ENCODE results near the gene TMEM30B.
"Not testable (repeated sequence)": the region's sequence is repeated elsewhere in the genome, so short reads cannot be mapped to it uniquely, and the experiment has no call there.

TMEM30B gene, protein sequence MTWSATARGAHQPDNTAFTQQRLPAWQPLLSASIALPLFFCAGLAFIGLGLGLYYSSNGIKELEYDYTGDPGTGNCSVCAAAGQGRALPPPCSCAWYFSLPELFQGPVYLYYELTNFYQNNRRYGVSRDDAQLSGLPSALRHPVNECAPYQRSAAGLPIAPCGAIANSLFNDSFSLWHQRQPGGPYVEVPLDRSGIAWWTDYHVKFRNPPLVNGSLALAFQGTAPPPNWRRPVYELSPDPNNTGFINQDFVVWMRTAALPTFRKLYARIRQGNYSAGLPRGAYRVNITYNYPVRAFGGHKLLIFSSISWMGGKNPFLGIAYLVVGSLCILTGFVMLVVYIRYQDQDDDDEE

DNA sequence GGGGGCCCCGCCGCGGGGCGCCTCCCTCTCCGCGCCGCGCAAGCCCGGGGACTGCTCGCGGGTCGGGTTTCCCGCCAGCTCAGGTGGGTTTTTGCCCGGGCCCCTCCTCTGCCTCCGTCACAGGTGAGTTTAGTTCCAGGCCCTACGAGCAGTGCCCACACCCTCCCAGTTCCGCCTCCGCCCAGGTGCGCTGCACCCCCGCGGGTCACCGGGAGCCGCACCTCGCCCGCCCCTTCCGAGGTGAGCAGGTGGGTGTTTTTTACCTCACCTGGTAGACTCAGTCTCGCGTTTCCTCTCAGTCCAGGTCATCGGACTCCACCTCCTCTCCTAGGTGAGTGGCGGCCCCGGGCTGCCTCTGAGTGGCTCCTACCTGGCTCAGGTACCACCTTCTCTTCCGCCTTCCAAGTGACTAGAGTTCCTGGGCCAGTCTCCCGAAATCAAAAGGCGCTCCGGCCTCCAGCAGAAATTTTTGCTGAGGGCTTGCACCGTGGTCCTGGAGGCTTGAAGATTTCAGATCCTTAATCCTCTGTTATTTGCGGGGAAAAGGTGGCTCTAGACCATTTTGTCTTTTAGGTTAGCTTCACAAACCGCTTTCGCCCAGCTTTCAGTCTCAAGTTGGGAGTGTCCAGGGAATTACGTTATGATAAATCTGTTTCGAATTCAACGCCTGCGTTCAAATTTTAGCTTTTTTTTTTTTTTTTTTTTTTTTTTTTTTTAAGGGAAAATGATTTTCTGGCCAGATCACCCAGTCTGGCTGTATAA lies at the start of gene TMEM30B:
Gene TMEM30B, minus strand, starts transcription at position 153 of the 762 bp plus-strand sequence. CDS start 191 bp downstream, outside the sequence.
- peak; percentile 75 for DNase-seq

GRCh38 chr14:61330511-61330910 lies 49.4 kb upstream of the TMEM30B start:
- no peak for DNase-seq

- no peak for DNase-seq
Observed at GRCh38 chr14:61329478-61330051, 48.4 kb upstream of the TMEM30B start.

- DNase-seq = no peak
Observed at GRCh38 chr14:61328626-61329262, 47.6 kb upstream of the TMEM30B start.

DNA sequence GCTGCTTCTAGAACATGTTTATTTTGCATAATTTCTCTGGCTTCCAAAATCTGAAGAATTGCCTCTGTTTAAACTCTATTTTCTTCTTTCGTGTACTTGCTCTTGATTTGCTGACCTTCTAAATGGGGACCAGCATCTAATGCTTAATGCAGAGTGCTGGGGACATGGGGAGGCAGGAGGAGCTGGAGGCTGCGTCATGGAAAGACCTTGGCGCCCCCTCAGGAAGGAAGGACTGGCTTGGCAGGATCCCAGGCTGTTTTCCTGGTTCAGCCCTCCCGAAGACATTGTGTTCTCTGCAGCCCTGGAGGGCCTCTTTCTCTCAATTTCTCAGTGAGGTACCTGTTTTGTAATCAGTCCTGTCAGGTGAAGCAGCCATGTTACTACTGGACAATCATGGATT lies 45.7 kb upstream of the TMEM30B start:
- DNase-seq = peak; percentile 81

- no peak for DNase-seq
Observed at GRCh38 chr14:61326146-61326545, 45.0 kb upstream of the TMEM30B start.

DNA sequence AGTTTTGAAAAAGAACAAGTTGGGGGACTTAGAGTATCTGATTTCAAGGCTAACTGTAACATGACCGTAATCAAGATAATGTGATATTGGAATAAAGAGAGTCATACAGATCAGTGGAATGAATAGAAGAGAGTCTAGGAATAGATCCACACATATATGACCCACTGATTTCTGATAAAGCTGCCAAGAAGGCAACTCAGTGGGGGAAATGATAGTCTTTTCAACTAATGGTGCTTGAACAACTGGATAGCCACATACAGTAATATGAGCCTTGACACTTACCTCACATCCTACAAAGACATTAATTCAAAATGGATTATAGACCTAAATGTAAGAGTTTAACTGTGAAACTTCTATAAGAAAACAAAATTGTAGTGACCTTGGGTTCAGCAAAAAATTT lies 44.0 kb upstream of the TMEM30B start:
- no peak for DNase-seq

GRCh38 chr14:61323970-61324369 lies 42.8 kb upstream of the TMEM30B start:
- DNase-seq = no peak

DNA sequence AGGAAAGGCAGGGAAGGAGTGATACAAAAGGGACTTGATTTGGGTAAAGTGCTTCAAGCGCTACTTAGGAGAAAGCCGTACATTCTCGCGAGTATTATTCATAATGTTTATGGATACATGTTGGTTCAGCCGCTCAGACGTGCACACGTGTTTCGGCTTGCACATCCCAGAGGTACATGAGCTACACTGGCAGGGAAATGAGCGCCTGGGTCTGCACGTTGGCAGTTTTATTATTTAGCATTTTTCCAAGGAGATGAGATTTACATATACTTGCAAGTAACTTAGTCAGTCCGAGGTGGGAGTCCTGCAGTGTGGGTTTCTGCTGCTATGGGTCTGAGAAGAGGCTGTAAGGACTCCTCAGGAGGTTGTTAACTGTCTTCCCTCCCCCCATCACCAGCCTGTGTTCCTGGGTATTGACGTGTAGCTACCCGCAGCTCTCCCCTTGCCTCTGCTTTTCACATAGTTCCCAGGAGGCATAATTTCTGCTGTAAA lies 41.7 kb upstream of the TMEM30B start:
- peak; percentile 79 for DNase-seq

GRCh38 chr14:61322011-61322798 lies 41.1 kb upstream of the TMEM30B start:
- DNase-seq = peak; percentile 83

DNA sequence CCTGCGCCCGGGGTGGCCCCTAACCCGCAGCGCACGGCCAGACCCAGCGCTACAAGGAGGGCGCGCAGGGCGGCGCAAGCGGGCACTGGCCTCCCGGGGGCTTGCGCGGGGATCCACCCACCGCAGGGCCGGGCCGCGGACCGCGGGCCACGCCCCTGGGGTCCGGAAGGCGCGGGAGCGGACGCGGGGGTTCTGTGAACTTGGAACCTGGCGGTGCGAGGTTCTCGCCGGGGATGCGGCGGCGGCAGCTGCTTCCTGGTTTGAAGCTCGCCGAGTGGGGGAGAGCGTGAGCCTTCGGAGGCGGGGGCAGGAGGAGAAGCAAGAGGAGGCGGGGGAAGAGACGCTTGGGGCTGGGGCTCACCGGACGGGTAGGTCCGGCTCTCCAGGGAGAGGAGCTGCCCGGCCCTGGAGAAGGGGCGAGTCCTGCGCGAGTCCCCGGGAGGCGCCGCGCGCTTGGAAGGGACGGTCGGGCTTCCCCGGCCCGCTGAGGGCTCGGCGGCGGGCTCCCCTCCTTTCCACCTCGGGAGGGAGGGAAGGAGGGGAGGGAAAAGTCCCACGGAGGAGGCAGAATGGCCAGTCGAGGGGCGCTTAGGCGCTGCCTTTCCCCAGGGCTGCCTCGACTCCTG lies 40.4 kb upstream of the TMEM30B start, which contains the start of gene PRKCH:
Gene PRKCH, plus strand, starts transcription at position 195 of the 626 bp plus-strand sequence. CDS start 523 bp downstream, outside the sequence.
- DNase-seq = peak; percentile 94

DNA sequence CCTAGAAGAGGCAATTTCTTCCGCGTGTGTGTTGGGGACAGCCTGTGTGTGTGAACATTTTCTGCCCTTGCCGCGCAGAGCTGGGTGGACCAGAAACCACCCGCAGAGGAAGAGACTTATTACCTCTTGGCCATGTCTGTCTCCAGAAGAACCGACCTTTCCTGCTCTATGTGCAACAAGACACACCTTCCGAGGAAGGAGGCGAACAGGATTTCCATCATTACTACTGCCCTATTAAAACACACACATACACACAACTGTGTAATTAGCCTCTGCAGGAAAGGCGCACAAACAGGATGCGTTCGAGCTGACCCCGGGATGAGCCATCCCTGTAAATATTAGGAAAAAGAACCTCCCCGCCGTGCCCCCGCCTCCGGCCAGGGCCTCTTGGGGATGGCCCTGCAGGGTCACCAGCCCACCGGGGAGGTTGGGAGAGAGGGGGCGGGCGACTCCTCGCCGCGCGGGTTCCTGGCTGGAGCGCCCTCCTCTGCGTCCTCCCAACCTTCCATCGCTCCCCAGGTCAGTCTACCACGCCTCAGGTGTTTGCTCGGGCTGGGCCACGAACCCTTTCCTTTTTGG lies 39.8 kb upstream of the TMEM30B start:
- DNase-seq = no peak

DNA sequence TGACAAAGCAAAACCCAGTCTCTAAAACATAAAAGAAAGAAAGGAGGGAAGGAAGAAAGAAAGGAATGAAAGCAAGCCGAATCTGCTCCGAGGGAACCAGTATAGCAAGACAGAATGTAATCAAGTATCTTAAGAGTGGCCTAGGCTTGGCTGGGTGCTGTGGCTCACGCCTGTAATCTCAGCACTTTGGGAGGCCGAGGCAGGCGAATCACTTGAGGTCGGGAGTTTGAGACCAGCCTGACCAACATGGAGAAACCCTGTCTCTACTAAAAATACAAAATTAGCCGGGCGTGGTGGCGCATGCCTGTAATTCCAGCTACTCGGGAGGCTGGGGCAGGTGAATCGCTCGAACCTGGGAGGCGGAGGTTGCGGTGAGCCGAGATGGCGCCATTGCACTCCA lies 39.0 kb upstream of the TMEM30B start:
- DNase-seq = not testable (repeated sequence)

DNA sequence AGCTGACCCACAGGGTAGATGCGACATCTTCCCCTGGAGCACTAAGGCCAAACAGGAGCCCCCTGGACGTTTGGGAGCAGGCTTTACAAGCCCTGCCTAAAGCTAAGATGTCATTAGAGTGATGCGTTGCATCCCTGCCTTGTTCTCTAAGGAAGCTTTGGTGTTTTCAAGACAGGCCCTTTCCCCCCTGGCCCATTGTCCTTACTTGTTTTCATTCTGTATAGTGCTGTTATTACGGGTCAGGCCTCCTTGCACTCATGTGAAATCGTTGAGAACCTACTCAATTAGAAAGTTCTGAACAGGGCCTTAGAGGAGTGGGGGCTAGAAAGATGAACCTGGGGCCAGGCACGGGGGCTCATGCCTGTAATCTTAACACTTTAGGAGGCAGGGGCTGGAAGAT lies 38.6 kb upstream of the TMEM30B start:
- DNase-seq = no peak

DNA sequence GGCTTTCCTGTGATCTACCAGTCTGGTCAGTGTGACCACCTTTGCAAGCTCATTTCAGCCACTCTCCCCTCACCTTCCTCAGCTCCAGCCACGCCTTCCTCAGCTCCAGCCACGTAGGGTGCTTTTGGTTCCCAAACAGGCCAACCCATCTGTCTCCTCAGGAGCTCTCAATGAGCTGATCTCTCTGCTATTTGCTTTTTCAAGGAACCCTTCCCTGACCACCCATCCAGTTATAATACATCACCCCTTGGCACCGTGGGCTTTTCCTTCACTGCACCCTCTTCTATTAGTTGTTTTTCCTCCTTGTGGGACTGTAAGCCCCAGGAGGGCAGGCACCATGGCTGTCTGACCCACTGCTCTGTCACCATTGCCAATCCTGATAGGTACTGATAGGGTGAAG lies 37.9 kb upstream of the TMEM30B start:
- no peak for DNase-seq

DNA sequence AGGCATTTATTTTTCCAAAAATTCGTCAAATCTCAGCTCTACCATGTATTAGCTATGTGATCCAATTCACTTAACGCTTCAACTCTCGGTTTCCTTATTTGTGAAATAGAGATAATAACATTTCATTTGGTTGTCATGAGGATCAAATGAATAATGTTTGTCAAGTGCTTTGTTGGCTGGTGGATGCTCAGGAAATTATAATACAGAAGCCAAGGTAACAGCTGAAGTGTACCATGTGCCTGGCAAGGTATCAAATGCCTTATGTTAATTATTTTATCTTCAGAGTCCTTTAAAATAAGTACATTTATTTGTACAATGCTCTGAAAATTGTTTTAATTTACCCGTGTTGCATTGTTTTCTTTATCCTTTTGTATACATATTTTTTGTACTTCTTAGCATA lies 34.2 kb upstream of the TMEM30B start:
- DNase-seq = no peak

- not testable (repeated sequence) for DNase-seq
Observed at GRCh38 chr14:61308701-61309100, 27.6 kb upstream of the TMEM30B start.

DNA sequence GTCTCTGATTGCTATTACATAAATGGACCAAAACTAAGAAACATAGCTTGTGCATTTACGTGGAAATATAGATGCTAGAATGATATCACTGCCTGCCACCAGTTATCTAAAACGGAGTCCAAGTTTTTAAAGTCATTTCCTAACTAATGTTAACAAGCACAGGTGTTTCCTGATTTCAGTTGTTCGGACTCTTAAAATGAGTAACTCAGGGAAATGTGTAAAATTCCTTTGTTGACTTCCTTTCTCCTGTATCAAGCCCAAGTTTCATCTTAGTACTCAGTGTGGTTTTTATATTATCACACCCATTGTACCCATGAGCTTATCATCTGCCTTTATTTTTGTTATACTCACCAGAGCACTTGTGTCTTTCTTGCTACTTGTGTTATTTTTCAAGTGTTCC lies 27.1 kb upstream of the TMEM30B start:
- DNase-seq = no peak

- DNase-seq = no peak
Observed at GRCh38 chr14:61304688-61305087, 23.6 kb upstream of the TMEM30B start.

DNA sequence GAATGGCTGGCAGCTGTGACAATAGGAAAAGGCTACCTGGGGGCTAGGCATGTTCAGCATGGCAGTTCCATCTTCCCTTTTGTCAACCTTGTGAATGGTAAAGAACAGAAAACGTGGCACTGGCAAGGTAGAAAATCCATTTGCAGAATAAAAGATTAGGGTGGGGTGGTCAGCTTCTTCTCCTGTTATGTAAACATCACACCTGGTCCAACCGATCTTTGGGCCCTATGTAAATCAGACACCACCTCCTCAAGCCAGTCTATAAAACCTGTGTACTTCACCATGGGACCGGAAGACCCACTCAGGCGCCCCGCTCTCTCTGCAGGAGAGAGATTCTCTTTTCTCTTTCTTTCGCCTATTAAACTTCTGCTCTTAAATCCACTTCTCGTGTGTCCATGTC lies 19.6 kb upstream of the TMEM30B start:
- DNase-seq = no peak

DNA sequence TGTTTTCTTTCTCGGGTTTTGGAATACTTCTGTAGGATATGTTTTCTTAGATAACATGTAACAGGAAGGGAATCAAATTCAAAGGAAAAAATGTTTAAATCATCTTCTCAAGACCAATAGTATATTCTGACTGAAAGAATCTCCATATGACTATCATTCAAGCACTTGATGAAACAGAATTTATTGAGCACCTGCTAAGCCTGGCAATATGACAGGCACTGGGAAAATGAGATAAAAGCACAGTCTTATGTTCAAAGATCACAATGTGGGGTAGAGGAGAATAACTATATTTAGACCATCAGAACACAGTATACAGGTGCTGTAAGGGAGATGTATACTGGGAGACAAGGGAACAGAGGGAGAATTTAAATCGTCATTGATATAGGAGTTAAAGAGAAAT lies 19.1 kb upstream of the TMEM30B start:
- DNase-seq = no peak

All from activated effector memory CD4-positive, alpha-beta T cell treated with anti-CD3 and anti-CD28 coated beads, Interleukin-2, amount 50 U/mL, for 16 hours (primary cell).